ENCODE measurements around the gene P4HA3.

GRCh38 chr11:74341921-74342320, 30.5 kb upstream of the P4HA3 start:
- TF ChIP-seq MAX (IDR thresholded peaks at IDR 0.05) (no peak), CTCF (IDR thresholded peaks at IDR 0.05; ENCODE audit: low read depth, low read length, missing input control) (no peak), REST (IDR thresholded peaks at IDR 0.05) (no peak), JUND (IDR thresholded peaks at IDR 0.05) (no peak), YY1 (IDR thresholded peaks at IDR 0.05) (no peak), GABPA (IDR thresholded peaks at IDR 0.05 in 1 of 2, conservative IDR thresholded peaks at IDR 0.05 in 1 of 2) (no peak), TAF1 (conservative IDR thresholded peaks at IDR 0.05) (no peak), EGR1 (IDR thresholded peaks at IDR 0.05; ENCODE audit: low read depth in 2 of 2) (no peak), SP1 (IDR thresholded peaks at IDR 0.05) (no peak), HNF4A (conservative IDR thresholded peaks at IDR 0.05) (no peak)
